ENCODE data around the gene MAP2K5.

MAP2K5 gene

GRCh38 chr15:67812241-67812644 is 269.7 kb downstream of the MAP2K5 start:
- H2BK15ac ChIP-seq (ENCODE audit: low read length): no peak overlapping the region
- DNase-seq (ENCODE audit: low spot score): no peak
- H3K79me1 ChIP-seq (ENCODE audit: low read depth, low read length): no peaks in the 10 kb centered on the region
- no CpG with 5 or more reads among the region's 11 CpGs for WGBS, 2 donors (ENCODE audit: extremely low coverage in 2 of 2, insufficient read length in 2 of 2, insufficient replicate concordance in 1 of 2)
- H3K4me1 ChIP-seq (ENCODE audit: control insufficient read depth in 2 of 2, insufficient read depth in 1 of 2, low read depth in 1 of 2, low read length in 2 of 2): peaks cover 0 to 16% of the 10 kb centered on the region in 2 donors
- H3K4me2 ChIP-seq (ENCODE audit: insufficient read depth, low read length, poor library complexity, severe bottlenecking): no peak overlapping the region
- H2AK5ac ChIP-seq (ENCODE audit: low read depth, low read length): no peak overlapping the region
- no peak overlapping the region for H4K8ac ChIP-seq (ENCODE audit: low read depth, low read length)
- H3K27me3 ChIP-seq (ENCODE audit: control insufficient read depth in 3 of 3, insufficient read depth in 3 of 3, low read depth in 1 of 3, low read length in 3 of 3): peaks cover 0 to 6% (median under 1%) of the 10 kb centered on the region in 3 experiments
- H2AFZ ChIP-seq (ENCODE audit: low read length): no peak overlapping the region
- H2BK120ac ChIP-seq (ENCODE audit: low read depth, low read length): peak overlapping the region; percentile 14
- no peak overlapping the region for H2BK12ac ChIP-seq (ENCODE audit: low read length)
- no peak overlapping the region for H3K27ac ChIP-seq (replicated peaks; ENCODE audit: low read length)
- H3K4ac ChIP-seq (ENCODE audit: low read length): no peak overlapping the region
- peaks cover 5 to 18% of the 10 kb centered on the region in 2 donors for H3K9me3 ChIP-seq (replicated peaks in 1 of 2; ENCODE audit: control insufficient read depth in 2 of 2, insufficient read depth in 1 of 2, low read depth in 1 of 2, low read length in 2 of 2)
- no peaks in the 10 kb centered on the region for H3K36me3 ChIP-seq (replicated peaks in 1 of 2; ENCODE audit: control insufficient read depth in 2 of 2, insufficient read depth in 2 of 2, low read length in 2 of 2)
- H3K9ac ChIP-seq (ENCODE audit: low read depth, low read length, poor library complexity): no peak overlapping the region
- no peak overlapping the region for H2BK5ac ChIP-seq (ENCODE audit: low read length)
- H3K18ac ChIP-seq (ENCODE audit: low read length): peak overlapping the region; percentile 61
- peak overlapping the region in 1 of 2 donors; percentile 20 for H3K4me3 ChIP-seq (ENCODE audit: low read length in 2 of 2)
- no peak overlapping the region for H3K14ac ChIP-seq (ENCODE audit: low read length)
- H3K23ac ChIP-seq (ENCODE audit: low read depth, low read length, poor library complexity): peak overlapping the region; percentile 44
- H4K91ac ChIP-seq (ENCODE audit: low read depth, low read length, poor library complexity): no peak overlapping the region

GRCh38 chr15:67813104-67813634 is 270.7 kb downstream of the MAP2K5 start:
- peaks cover 0 to 15% (median 10%) of the 10 kb centered on the region in 3 experiments for H3K27me3 ChIP-seq (ENCODE audit: control insufficient read depth in 3 of 3, insufficient read depth in 3 of 3, low read depth in 1 of 3, low read length in 3 of 3)
- no peak overlapping the region for H3K27ac ChIP-seq (replicated peaks; ENCODE audit: low read length)
- H3K4me3 ChIP-seq (ENCODE audit: low read length in 2 of 2): no peak overlapping the region
- WGBS, 2 donors (ENCODE audit: extremely low coverage in 2 of 2, insufficient read length in 2 of 2, insufficient replicate concordance in 1 of 2): no CpG with 5 or more reads among the region's 3 CpGs
- H3K18ac ChIP-seq (ENCODE audit: low read length): peak overlapping the region; percentile 33
- H2AFZ ChIP-seq (ENCODE audit: low read length): no peak overlapping the region
- peak overlapping the region; percentile 26 for H3K14ac ChIP-seq (ENCODE audit: low read length)
- H3K4me1 ChIP-seq (ENCODE audit: control insufficient read depth in 2 of 2, insufficient read depth in 1 of 2, low read depth in 1 of 2, low read length in 2 of 2): peaks cover 0 to 16% of the 10 kb centered on the region in 2 donors
- DNase-seq (ENCODE audit: low spot score): no peak
- no peak overlapping the region for H3K9ac ChIP-seq (ENCODE audit: low read depth, low read length, poor library complexity)
- no peak overlapping the region for H2BK120ac ChIP-seq (ENCODE audit: low read depth, low read length)
- H2AK5ac ChIP-seq (ENCODE audit: low read depth, low read length): no peak overlapping the region
- H3K9me3 ChIP-seq (replicated peaks in 1 of 2; ENCODE audit: control insufficient read depth in 2 of 2, insufficient read depth in 1 of 2, low read depth in 1 of 2, low read length in 2 of 2): peaks cover 6 to 19% of the 10 kb centered on the region in 2 donors
- no peak overlapping the region for H2BK12ac ChIP-seq (ENCODE audit: low read length)
- H3K4me2 ChIP-seq (ENCODE audit: insufficient read depth, low read length, poor library complexity, severe bottlenecking): no peak overlapping the region
- no peak overlapping the region for H3K4ac ChIP-seq (ENCODE audit: low read length)
- H4K91ac ChIP-seq (ENCODE audit: low read depth, low read length, poor library complexity): no peak overlapping the region
- no peak overlapping the region for H2BK5ac ChIP-seq (ENCODE audit: low read length)
- no peaks in the 10 kb centered on the region for H3K36me3 ChIP-seq (replicated peaks in 1 of 2; ENCODE audit: control insufficient read depth in 2 of 2, insufficient read depth in 2 of 2, low read length in 2 of 2)
- H3K23ac ChIP-seq (ENCODE audit: low read depth, low read length, poor library complexity): no peak overlapping the region
- H2BK15ac ChIP-seq (ENCODE audit: low read length): no peak overlapping the region
- H3K79me1 ChIP-seq (ENCODE audit: low read depth, low read length): no peaks in the 10 kb centered on the region
- H4K8ac ChIP-seq (ENCODE audit: low read depth, low read length): no peak overlapping the region

- no peak overlapping the region for H3K23ac ChIP-seq (ENCODE audit: low read depth, low read length, poor library complexity)
- no peak for DNase-seq (ENCODE audit: low spot score)
- no peak overlapping the region for H3K9ac ChIP-seq (ENCODE audit: low read depth, low read length, poor library complexity)
These were observed 272.6 kb downstream of the MAP2K5 start for GRCh38 chr15:67815036-67815592.

GRCh38 chr15:67816668-67817067 is 274.2 kb downstream of the MAP2K5 start:
- no peak overlapping the region for H2AK5ac ChIP-seq (ENCODE audit: low read depth, low read length)
- peaks cover 7 to 10% of the 10 kb centered on the region in 2 donors for H3K4me1 ChIP-seq (ENCODE audit: control insufficient read depth in 2 of 2, insufficient read depth in 1 of 2, low read depth in 1 of 2, low read length in 2 of 2)
- H3K27ac ChIP-seq (replicated peaks; ENCODE audit: low read length): no peak overlapping the region
- H2BK12ac ChIP-seq (ENCODE audit: low read length): no peak overlapping the region
- H2BK120ac ChIP-seq (ENCODE audit: low read depth, low read length): no peak overlapping the region
- DNase-seq (ENCODE audit: low spot score): no peak
- H3K9ac ChIP-seq (ENCODE audit: low read depth, low read length, poor library complexity): no peak overlapping the region
- no peak overlapping the region for H2BK15ac ChIP-seq (ENCODE audit: low read length)
- H4K8ac ChIP-seq (ENCODE audit: low read depth, low read length): no peak overlapping the region
- WGBS, 2 donors (ENCODE audit: extremely low coverage in 2 of 2, insufficient read length in 2 of 2, insufficient replicate concordance in 1 of 2): no CpG with 5 or more reads among the region's 3 CpGs
- H2BK5ac ChIP-seq (ENCODE audit: low read length): no peak overlapping the region
- no peaks in the 10 kb centered on the region for H3K36me3 ChIP-seq (replicated peaks in 1 of 2; ENCODE audit: control insufficient read depth in 2 of 2, insufficient read depth in 2 of 2, low read length in 2 of 2)
- no peak overlapping the region for H2AFZ ChIP-seq (ENCODE audit: low read length)
- no peaks in the 10 kb centered on the region for H3K79me1 ChIP-seq (ENCODE audit: low read depth, low read length)
- H3K18ac ChIP-seq (ENCODE audit: low read length): no peak overlapping the region
- no peak overlapping the region for H3K4ac ChIP-seq (ENCODE audit: low read length)
- H3K4me3 ChIP-seq (ENCODE audit: low read length in 2 of 2): no peak overlapping the region
- no peak overlapping the region for H3K14ac ChIP-seq (ENCODE audit: low read length)
- peaks cover 10 to 19% of the 10 kb centered on the region in 2 donors for H3K9me3 ChIP-seq (replicated peaks in 1 of 2; ENCODE audit: control insufficient read depth in 2 of 2, insufficient read depth in 1 of 2, low read depth in 1 of 2, low read length in 2 of 2)
- H3K27me3 ChIP-seq (ENCODE audit: control insufficient read depth in 3 of 3, insufficient read depth in 3 of 3, low read depth in 1 of 3, low read length in 3 of 3): peaks cover 23 to 48% (median 43%) of the 10 kb centered on the region in 3 experiments
- H4K91ac ChIP-seq (ENCODE audit: low read depth, low read length, poor library complexity): no peak overlapping the region
- no peak overlapping the region for H3K23ac ChIP-seq (ENCODE audit: low read depth, low read length, poor library complexity)
- no peak overlapping the region for H3K4me2 ChIP-seq (ENCODE audit: insufficient read depth, low read length, poor library complexity, severe bottlenecking)

More at GRCh38 chr15:67815036-67815592, 272.6 kb downstream of the MAP2K5 start:
- Histone ChIP-seq H3K14ac (ENCODE audit: low read length) (no peak overlapping the region), H2AFZ (ENCODE audit: low read length) (no peak overlapping the region), H3K4me2 (ENCODE audit: insufficient read depth, low read length, poor library complexity, severe bottlenecking) (no peak overlapping the region), H3K27ac (replicated peaks; ENCODE audit: low read length) (no peak overlapping the region), H4K8ac (ENCODE audit: low read depth, low read length) (no peak overlapping the region), H4K91ac (ENCODE audit: low read depth, low read length, poor library complexity) (no peak overlapping the region), H2AK5ac (ENCODE audit: low read depth, low read length) (no peak overlapping the region), H3K4me1 (ENCODE audit: control insufficient read depth in 2 of 2, insufficient read depth in 1 of 2, low read depth in 1 of 2, low read length in 2 of 2) (peaks cover 0 to 10% of the 10 kb centered on the region in 2 donors), H3K18ac (ENCODE audit: low read length) (no peak overlapping the region), H2BK5ac (ENCODE audit: low read length) (no peak overlapping the region), H3K36me3 (replicated peaks in 1 of 2; ENCODE audit: control insufficient read depth in 2 of 2, insufficient read depth in 2 of 2, low read length in 2 of 2) (no peaks in the 10 kb centered on the region), H2BK12ac (ENCODE audit: low read length) (no peak overlapping the region), H2BK15ac (ENCODE audit: low read length) (no peak overlapping the region), H2BK120ac (ENCODE audit: low read depth, low read length) (no peak overlapping the region), H3K79me1 (ENCODE audit: low read depth, low read length) (no peaks in the 10 kb centered on the region), H3K27me3 (ENCODE audit: control insufficient read depth in 3 of 3, insufficient read depth in 3 of 3, low read depth in 1 of 3, low read length in 3 of 3) (peaks cover 9 to 33% (median 27%) of the 10 kb centered on the region in 3 experiments), H3K4me3 (ENCODE audit: low read length in 2 of 2) (no peak overlapping the region), H3K4ac (ENCODE audit: low read length) (no peak overlapping the region), H3K9me3 (replicated peaks in 1 of 2; ENCODE audit: control insufficient read depth in 2 of 2, insufficient read depth in 1 of 2, low read depth in 1 of 2, low read length in 2 of 2) (peaks cover 10 to 19% of the 10 kb centered on the region in 2 donors)
- WGBS, 2 donors (ENCODE audit: extremely low coverage in 2 of 2, insufficient read length in 2 of 2, insufficient replicate concordance in 1 of 2): no CpG with 5 or more reads among the region's 5 CpGs

Measured in neuronal stem cell (in vitro differentiated cells).